GM12891 (cell line): ENCODE measurements around the gene G6PC2.

Experiments used
- POLR2A ChIP-seq: IDR thresholded peaks from 2 replicates; pipeline ENCODE4 v1.6.1; 2011; ENCODE audit warnings: low read depth, low read length, control low read depth
- POLR2AphosphoS5 ChIP-seq: IDR thresholded peaks from 2 replicates; pipeline ENCODE4 v1.6.1; 2011; ENCODE audit warnings: low read depth, low read length, control low read depth
- TAF1 ChIP-seq: IDR thresholded peaks from 2 replicates; pipeline ENCODE4 v1.6.1; 2011; ENCODE audit warnings: low read depth, low read length, control low read depth

DNA sequence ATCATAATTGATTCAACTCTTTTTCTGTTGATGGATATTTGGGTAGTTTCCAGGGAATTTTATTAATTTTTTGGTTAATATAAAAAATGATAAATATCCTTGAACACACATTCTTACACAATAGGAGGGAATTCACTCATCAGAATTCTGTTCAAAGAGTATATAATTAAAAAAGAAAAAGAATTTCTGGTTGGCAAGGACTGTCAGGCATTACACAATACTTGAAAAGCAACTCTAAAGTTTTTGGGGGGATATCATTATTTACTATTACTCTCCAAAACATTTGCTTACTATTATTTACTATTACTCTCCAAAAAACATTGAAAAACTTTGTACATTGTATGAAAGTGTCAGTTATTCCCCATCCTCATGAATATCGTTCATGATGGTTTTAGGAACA, 38.0 kb downstream of the G6PC2 start:
- TF ChIP-seq POLR2AphosphoS5, result no peak
- no peak for TF ChIP-seq POLR2A
- no peak for TF ChIP-seq TAF1
